K562 (cell line): ENCODE data around the gene DVL2. TPM values are rescaled to one million over a fixed set of nuclear protein-coding genes. Genes with fewer than 3 reads are reported as not detected.
A peak's percentile ranks its signal among the peaks of the same experiment; 100 is the strongest.

Source experiments
- BACH1 ChIP-seq: fragments of 200-800 bp; sonication (Bioruptor generic); IDR thresholded peaks from 2 replicates; pipeline ENCODE4 v1.6.1; 2016; ENCODE audit warnings: missing genetic modification characterization, missing compliant biosample characterization
- BHLHE40 ChIP-seq: IDR thresholded peaks from 2 replicates; pipeline ENCODE4 v1.6.1; 2011; ENCODE audit warnings: low read length, improper control_type of control experiment
- ELF1 ChIP-seq: fragments of 200-800 bp; sonication (Bioruptor generic); IDR thresholded peaks from 2 replicates; pipeline ENCODE4 v1.6.1; 2016; ENCODE audit warnings: missing genetic modification characterization, missing compliant biosample characterization
- ELF2 ChIP-seq: fragments of 250-450 bp; sonication (Bioruptor Pico); IDR thresholded peaks from 2 replicates; pipeline ENCODE4 v1.5.0; 2021; ENCODE audit warnings: mild to moderate bottlenecking
- EP300 ChIP-seq: IDR thresholded peaks from 2 replicates; pipeline ENCODE4 v1.6.1; 2012; ENCODE audit warnings: low read length, improper control_type of control experiment
- ETS1 ChIP-seq: conservative IDR thresholded peaks from 2 replicates; pipeline ENCODE4 v1.6.1; 2011; ENCODE audit warnings: low read depth, mild to moderate bottlenecking, low read length; ENCODE audit not compliant: control insufficient read depth
- HIVEP1 ChIP-seq: fragments of 250-450 bp; sonication (Bioruptor Pico); IDR thresholded peaks from 2 replicates; pipeline ENCODE4 v1.4.0; 2020; ENCODE audit warnings: mild to moderate bottlenecking
- HMGXB4 ChIP-seq: sonication (generic); formaldehyde crosslinking; IDR thresholded peaks from 2 replicates; pipeline ENCODE4 v1.8.1; 2023; ENCODE audit warnings: mild to moderate bottlenecking, missing genetic modification reagents
- HNRNPUL1 ChIP-seq: fragments of 200-400 bp; formaldehyde crosslinking; IDR thresholded peaks from 2 replicates; pipeline ENCODE4 v1.6.1; 2017; ENCODE audit warnings: low read length
- ID3 ChIP-seq, 2 experiments: fragments of 250-450 bp in 1 of 2; fragments of 450-650 bp in 1 of 2; sonication (Bioruptor Pico) in 1 of 2; IDR thresholded peaks; 2 replicates each; pipeline versions ENCODE4 v1.6.1 to v1.8.0; 2016 to 2021; ENCODE audit warnings: mild to moderate bottlenecking in 2 of 2, moderate library complexity in 2 of 2, missing compliant biosample characterization in 1 of 2, missing genetic modification characterization in 1 of 2
- IRF2 ChIP-seq: sonication (generic); formaldehyde crosslinking; IDR thresholded peaks from 2 replicates; pipeline ENCODE4 v1.8.1; 2022; ENCODE audit warnings: mild to moderate bottlenecking, missing genetic modification reagents
- KDM2B ChIP-seq: fragments of 250-450 bp; sonication (Bioruptor Pico); IDR thresholded peaks from 2 replicates; pipeline ENCODE4 v1.8.0; 2021; ENCODE audit warnings: mild to moderate bottlenecking, moderate library complexity
- LARP7 ChIP-seq: fragments of 450-650 bp; IDR thresholded peaks from 2 replicates; pipeline ENCODE4 v1.6.1; 2016
- NONO ChIP-seq, 2 experiments: fragments of 200-400 bp in 1 of 2; fragments of 450-650 bp in 1 of 2; formaldehyde crosslinking in 1 of 2; IDR thresholded peaks; 2 replicates each; pipeline ENCODE4 v1.6.1; 2017; ENCODE audit warnings: low read depth in 2 of 2, mild to moderate bottlenecking in 2 of 2, moderate library complexity in 2 of 2, low read length in 1 of 2
- POLR2AphosphoS2 ChIP-seq: IDR thresholded peaks from 2 replicates; pipeline ENCODE4 v1.6.1; 2012; ENCODE audit warnings: low read length, improper control_type of control experiment
- RBM15 ChIP-seq: fragments of 200-400 bp; formaldehyde crosslinking; IDR thresholded peaks from 2 replicates; pipeline ENCODE4 v1.6.1; 2018; ENCODE audit warnings: mild to moderate bottlenecking, low read length, moderate library complexity; ENCODE audit not compliant: insufficient read depth
- RHOXF2B ChIP-seq: fragments of 250-450 bp; sonication (Bioruptor Pico); conservative IDR thresholded peaks from 2 replicates; pipeline ENCODE4 v1.5.1; 2021
- SIN3A ChIP-seq, 2 experiments: fragments of 150-350 bp in 1 of 2; IDR thresholded peaks; 2 replicates each; pipeline ENCODE4 v1.6.1; 2011 to 2016; ENCODE audit warnings: borderline replicate concordance in 2 of 2, low read depth in 2 of 2, low read length in 2 of 2, mild to moderate bottlenecking in 2 of 2, moderate library complexity in 2 of 2; ENCODE audit not compliant: control insufficient read depth in 1 of 2
- STAT5A ChIP-seq: IDR thresholded peaks from 2 replicates; pipeline ENCODE4 v1.6.1; 2012; ENCODE audit warnings: low read length, inconsistent platforms, borderline replicate concordance
- TAL1 ChIP-seq: fragments of 450-650 bp; IDR thresholded peaks from 2 replicates; pipeline ENCODE4 v1.6.1; 2016; ENCODE audit warnings: mild to moderate bottlenecking
- ZBED1 ChIP-seq: IDR thresholded peaks from 2 replicates; pipeline ENCODE4 v1.6.1; 2014
- ZFX ChIP-seq: sonication (generic); formaldehyde crosslinking; IDR thresholded peaks from 2 replicates; pipeline ENCODE4 v1.8.0; 2022; ENCODE audit warnings: mild to moderate bottlenecking, missing genetic modification reagents, moderate library complexity
- ZNF146 ChIP-seq: IDR thresholded peaks from one replicate; pipeline ENCODE4 v1.6.1; 2018; ENCODE audit warnings: missing compliant biosample characterization; ENCODE audit not compliant: unreplicated experiment
- ZNF79 ChIP-seq: fragments of 250-450 bp; sonication (Bioruptor Pico); IDR thresholded peaks from 2 replicates; pipeline ENCODE4 v1.4.0; 2020; ENCODE audit warnings: low read depth, mild to moderate bottlenecking, moderate library complexity
- polyA plus RNA-seq, 8 experiments: library from polyadenylated mRNA; depleted of rRNA in 4 of 8; stranded (reverse) in 5 of 8; unstranded in 3 of 8; fragments of >200 nt; fragmentation: Nextera tagmentation in 2 of 8; fragmentation: Illumina TruSeq in 1 of 8; extraction: Ambion mirVana in 2 of 8; extraction: Trizol in 1 of 8; gene quantifications; 2 replicates each; pipeline versions ENCODE4 v1.2.1 to v1.2.3, GENCODE V29; 2011 to 2014; ENCODE audit warnings: inconsistent platforms in 1 of 8, missing spikeins in 1 of 8
- total RNA-seq, 7 experiments: library from RNA; depleted of rRNA in 6 of 7; stranded (reverse); fragments of >200 nt in 6 of 7; fragmentation: Illumina TruSeq in 2 of 7; extraction: Trizol in 2 of 7; gene quantifications; 2 replicates each; pipeline versions ENCODE4 v1.2.1 to v1.2.3, GENCODE V29; 2011 to 2021; ENCODE audit warnings: low replicate concordance in 1 of 7
- TF ChIP-seq, protein P1 (sequence below): IDR thresholded peaks from 2 replicates; pipeline ENCODE4 v1.6.1; 2014; ENCODE audit warnings: antibody characterized with exemption

The DVL2 gene
- total and polyA plus RNA-seq, 9 of the 15 experiments (the other 6 are each of a cell fraction or from before 2014, with no cell fraction given), result 1.3 to 49.5 (median 24.3) TPM

GRCh38 chr17:7242717-7243452, 8.6 kb upstream of the DVL2 start (continued):
- TF ChIP-seq, protein P1, sequence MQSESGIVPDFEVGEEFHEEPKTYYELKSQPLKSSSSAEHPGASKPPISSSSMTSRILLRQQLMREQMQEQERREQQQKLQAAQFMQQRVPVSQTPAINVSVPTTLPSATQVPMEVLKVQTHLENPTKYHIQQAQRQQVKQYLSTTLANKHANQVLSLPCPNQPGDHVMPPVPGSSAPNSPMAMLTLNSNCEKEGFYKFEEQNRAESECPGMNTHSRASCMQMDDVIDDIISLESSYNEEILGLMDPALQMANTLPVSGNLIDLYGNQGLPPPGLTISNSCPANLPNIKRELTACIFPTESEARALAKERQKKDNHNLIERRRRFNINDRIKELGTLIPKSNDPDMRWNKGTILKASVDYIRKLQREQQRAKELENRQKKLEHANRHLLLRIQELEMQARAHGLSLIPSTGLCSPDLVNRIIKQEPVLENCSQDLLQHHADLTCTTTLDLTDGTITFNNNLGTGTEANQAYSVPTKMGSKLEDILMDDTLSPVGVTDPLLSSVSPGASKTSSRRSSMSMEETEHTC, result peak; percentile 99
- TF ChIP-seq NONO (IDR thresholded peaks at IDR 0.05; ENCODE audit: low read depth in 2 of 2, low read length in 1 of 2) (peak in 1 of 2 experiments; percentile 76; a peak in 1 of 4 replicates), ZNF146 (CRISPR knock-in tag) (no peak), TAL1 (0 out of 2 replicates have a peak, but pooled peaks have one; percentile 16), SIN3A (IDR thresholded peaks at IDR 0.05; ENCODE audit: borderline replicate concordance in 2 of 2, control insufficient read depth in 1 of 2, low read depth in 2 of 2, low read length in 2 of 2) (peak; percentile 96), ELF2 (CRISPR knock-in tag) (peak; percentile 80; the same call in 1 of the 2 replicates), IRF2 (CRISPR knock-in tag) (no peak), STAT5A (peak; percentile 13; the same call in 1 of the 2 replicates), ETS1 (0 out of 2 replicates have a peak, but pooled peaks have one; percentile 63), POLR2AphosphoS2 (peak; percentile 99), ID3 (CRISPR knock-in tag; IDR thresholded peaks at IDR 0.05) (no peak), ID3 (tag; IDR thresholded peaks at IDR 0.05) (no peak), BHLHE40 (peak; percentile 94), HMGXB4 (CRISPR knock-in tag) (0 out of 2 replicates have a peak, but pooled peaks have one; percentile 50), RHOXF2B (CRISPR knock-in tag) (no peak), ELF1 (tag) (no peak; the same call in 1 of the 2 replicates), ZFX (CRISPR knock-in tag) (no peak), RBM15 (no peak), EP300 (peak; percentile 63), HNRNPUL1 (no peak), BACH1 (no peak), HIVEP1 (no peak), KDM2B (CRISPR knock-in tag) (no peak), ZNF79 (CRISPR knock-in tag) (no peak), ZBED1 (0 out of 2 replicates have a peak, but pooled peaks have one; percentile 22), LARP7 (no peak)
